NCI-H2227 treated with DMSO at 0.1 percent for 48 hours (cell line): ENCODE data around the gene MKKS.
"Not testable (repeated sequence)": the region's sequence is repeated elsewhere in the genome, so short reads cannot be mapped to it uniquely, and the experiment has no call there.

Experiments used
- DNase-seq: peaks from one replicate; lab custom pipeline; 2025; lab: John Stamatoyannopoulos, UW

Gene MKKS

DNA sequence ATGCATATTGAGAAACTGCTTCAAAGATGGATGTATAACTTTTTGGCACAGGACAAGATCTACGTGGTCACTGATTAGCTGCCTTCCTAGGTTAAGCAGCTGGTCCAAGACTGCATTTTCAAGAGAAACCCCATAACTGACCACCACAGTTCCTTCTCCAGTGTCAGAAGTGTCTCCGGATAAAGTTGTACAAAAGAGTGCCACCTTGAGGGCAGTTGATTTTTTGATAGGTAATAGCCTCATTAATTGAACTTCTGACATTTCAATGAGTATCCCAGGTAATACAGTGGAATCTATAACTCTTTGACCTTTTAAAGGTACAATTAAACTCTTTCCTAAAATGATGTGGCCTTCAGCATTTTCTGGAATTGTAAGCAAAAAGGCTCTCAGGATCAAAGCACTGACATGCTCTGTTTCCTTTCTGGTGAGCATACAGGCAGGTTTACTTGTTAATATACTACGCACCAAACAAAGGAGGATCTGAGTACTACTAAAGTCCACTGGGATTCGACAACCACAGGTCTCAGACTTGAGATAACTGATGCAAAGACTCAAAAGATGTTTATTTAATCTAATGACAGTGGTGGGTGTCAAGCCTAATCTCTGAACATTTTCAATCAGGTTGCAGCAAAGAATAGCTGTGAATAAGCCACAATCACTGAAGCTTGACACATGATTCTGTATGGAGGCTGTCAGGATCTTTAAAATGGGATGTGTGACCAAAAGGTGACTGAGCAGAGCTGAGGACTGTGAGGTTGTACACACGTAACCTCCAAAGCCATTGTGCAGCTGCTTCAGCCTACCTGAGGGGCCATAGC, 21.2 kb downstream of the MKKS start:
- no peak for DNase-seq

GRCh38 chr20:10411673-10412072, 22.3 kb downstream of the MKKS start:
- no peak for DNase-seq

GRCh38 chr20:10408108-10408813, 25.8 kb downstream of the MKKS start:
- no peak for DNase-seq

- DNase-seq: no peak
Observed at GRCh38 chr20:10404959-10405530, 29.0 kb downstream of the MKKS start.

GRCh38 chr20:10404023-10404628, 29.9 kb downstream of the MKKS start:
- DNase-seq: no peak

- no peak for DNase-seq
Observed at GRCh38 chr20:10402938-10403608, 30.9 kb downstream of the MKKS start.

GRCh38 chr20:10398834-10399369, 35.1 kb downstream of the MKKS start:
- DNase-seq: no peak

DNA sequence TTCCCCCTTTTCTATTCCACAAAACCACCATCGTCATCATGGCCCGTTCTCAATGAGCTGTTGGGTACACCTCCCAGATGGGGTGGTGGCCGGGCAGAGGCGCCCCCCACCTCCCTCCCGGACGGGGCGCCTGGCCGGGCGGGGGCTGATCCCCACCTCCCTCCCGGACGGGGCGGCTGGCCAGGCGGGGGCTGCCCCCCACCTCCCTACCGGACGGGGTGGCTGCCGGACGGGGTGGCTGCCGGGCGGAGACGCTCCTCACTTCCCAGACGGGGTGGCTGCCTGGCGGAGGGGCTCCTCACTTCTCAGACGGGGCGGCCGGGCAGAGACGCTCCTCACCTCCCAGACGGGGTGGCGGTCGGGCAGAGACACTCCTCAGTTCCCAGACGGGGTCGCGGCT, 39.3 kb downstream of the MKKS start:
- DNase-seq: not testable (repeated sequence)

- DNase-seq: no peak
Observed at GRCh38 chr20:10390709-10391108, 43.3 kb downstream of the MKKS start.

- DNase-seq: no peak
Observed at GRCh38 chr20:10388597-10388996, 45.4 kb downstream of the MKKS start.

DNA sequence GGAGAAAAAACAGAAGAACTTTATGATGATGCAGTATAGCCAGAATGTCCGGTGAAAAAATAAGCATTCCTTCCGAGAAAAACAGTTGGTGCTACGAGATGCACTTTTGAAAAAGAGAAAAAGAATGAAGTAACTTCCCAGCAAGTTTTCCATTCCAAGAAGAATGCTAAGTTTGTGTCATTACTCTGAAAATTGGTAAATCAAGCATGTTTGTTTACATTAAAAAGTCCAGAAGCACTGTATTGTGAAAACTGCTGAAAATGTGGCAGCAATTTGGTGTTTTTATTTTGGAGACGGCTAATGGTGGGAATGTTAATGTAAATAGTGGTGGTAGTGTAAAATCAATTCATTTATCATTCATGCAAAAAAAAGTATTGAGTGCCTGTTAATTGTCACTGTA, 46.3 kb downstream of the MKKS start:
- no peak for DNase-seq

- peak; percentile 47 for DNase-seq
Observed at GRCh38 chr20:10385850-10386544, 48.0 kb downstream of the MKKS start.

GRCh38 chr20:10381477-10381876, 52.5 kb downstream of the MKKS start:
- no peak for DNase-seq

GRCh38 chr20:10379761-10380160, 54.3 kb downstream of the MKKS start:
- DNase-seq: no peak

DNA sequence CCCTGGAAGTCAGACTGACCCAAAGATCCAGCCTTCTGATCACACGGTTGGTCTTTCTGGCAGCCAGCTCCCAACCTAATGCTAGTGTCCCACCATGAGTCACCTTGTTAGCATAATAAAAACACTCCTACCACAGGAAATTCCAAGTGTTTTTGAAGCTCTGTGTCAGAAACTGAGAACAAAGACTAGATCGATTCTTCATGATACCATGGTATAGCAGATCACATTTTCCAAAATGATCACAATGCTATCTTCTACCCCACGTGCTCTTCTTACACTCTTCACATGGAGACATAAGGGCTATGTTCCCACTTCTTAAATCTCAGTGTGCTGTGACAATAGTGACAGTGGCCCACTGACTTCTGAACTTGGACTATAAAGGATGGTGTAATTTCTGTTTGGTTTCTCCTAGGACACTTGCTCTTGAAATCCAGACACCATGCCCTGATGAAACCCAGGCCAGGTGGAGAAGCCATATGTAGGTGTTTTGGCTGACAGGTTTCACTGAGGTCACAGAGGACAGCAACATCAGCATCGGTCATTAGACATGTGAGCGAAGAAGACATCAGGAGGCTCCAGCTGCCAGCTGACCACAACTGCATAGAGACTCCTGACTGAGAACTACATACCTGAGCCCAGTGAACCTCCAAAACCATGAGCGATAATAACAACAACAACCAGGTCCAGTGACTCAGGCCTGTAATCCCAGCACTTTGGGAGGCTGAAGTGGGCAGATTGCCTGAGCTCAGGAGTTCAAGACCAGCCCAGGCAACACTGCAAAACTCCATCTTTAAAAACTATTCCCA, 57.5 kb downstream of the MKKS start:
- DNase-seq: no peak

- DNase-seq: no peak
Observed at GRCh38 chr20:10375191-10375590, 58.8 kb downstream of the MKKS start.

- no peak for DNase-seq
Observed at GRCh38 chr20:10374036-10374435, 60.0 kb downstream of the MKKS start.

DNA sequence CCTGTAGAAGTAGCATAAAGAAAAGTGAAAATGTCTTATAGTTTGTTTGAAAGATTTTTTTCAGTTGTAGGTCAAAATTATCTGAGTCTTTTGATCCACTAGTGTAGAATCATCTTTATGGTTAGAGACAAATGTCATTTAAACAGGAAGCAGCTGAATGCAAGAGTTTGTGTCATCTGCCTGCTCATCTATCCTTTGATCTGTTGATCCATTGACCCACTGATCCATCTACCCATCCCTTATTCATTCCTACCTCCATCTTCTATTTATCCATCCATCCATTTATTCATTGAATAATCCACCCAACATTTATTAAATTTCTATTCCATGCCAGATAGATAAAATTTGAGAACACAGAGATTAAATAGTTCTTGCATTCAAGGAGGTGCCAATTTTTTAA, 62.6 kb downstream of the MKKS start:
- DNase-seq: no peak

GRCh38 chr20:10370091-10370887, 63.7 kb downstream of the MKKS start:
- no peak for DNase-seq

DNA sequence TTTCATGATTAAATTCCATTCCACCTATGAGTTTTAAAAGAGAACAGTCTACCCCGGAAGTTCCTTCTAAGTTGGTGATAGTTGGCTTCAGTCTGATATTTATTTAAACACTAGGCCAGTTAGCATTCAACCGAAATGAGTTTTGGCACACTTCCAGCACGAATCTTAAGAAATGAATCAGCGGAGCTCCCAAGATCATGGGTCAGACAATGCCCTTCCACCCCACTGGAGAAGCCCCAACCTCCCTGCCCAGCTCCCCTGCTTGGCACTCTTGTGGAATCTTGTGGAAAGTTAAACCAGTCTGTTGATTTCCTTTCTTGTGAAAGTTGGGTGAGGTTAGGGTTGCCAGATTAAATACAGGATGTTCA, 64.3 kb downstream of the MKKS start:
- no peak for DNase-seq
